Astrocyte of the cerebellum (primary cell): ENCODE results near the gene ZMYND8.

ENCODE experiments used
- DNase-seq: peaks from one replicate; pipeline ENCODE4 v3.0.0-alpha.2; 2011; ENCODE audit warnings: low read depth
- H3K4me3 ChIP-seq: 2 replicates; pipeline ENCODE4 v1.5.1; 2011; ENCODE audit warnings: mild to moderate bottlenecking, low read depth, low read length, moderate library complexity
- in situ Hi-C: cut with HindIII; loops from 2 replicates; pipeline ENCODE4 v1.10.0; 2017; ENCODE audit warnings: low sequenced_read_pairs
- TF ChIP-seq, protein P1 (sequence below): IDR thresholded peaks from 2 replicates; pipeline ENCODE4 v1.5.1; 2012; ENCODE audit warnings: low read length, low read depth, moderate library complexity, mild to moderate bottlenecking; ENCODE audit errors: missing control alignments

The ZMYND8 gene

GRCh38 chr20:47165376-47165865 is 191.1 kb downstream of the ZMYND8 start:
- no peak for DNase-seq
- in situ Hi-C loops: no loop called here
- TF ChIP-seq, protein P1, sequence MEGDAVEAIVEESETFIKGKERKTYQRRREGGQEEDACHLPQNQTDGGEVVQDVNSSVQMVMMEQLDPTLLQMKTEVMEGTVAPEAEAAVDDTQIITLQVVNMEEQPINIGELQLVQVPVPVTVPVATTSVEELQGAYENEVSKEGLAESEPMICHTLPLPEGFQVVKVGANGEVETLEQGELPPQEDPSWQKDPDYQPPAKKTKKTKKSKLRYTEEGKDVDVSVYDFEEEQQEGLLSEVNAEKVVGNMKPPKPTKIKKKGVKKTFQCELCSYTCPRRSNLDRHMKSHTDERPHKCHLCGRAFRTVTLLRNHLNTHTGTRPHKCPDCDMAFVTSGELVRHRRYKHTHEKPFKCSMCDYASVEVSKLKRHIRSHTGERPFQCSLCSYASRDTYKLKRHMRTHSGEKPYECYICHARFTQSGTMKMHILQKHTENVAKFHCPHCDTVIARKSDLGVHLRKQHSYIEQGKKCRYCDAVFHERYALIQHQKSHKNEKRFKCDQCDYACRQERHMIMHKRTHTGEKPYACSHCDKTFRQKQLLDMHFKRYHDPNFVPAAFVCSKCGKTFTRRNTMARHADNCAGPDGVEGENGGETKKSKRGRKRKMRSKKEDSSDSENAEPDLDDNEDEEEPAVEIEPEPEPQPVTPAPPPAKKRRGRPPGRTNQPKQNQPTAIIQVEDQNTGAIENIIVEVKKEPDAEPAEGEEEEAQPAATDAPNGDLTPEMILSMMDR: no peak
- no peak overlapping the region for H3K4me3 ChIP-seq

- in situ Hi-C loops: no loop called here
- TF ChIP-seq, protein P1: no peak
- no peak for DNase-seq
- no peak overlapping the region for H3K4me3 ChIP-seq
These were observed 192.4 kb downstream of the ZMYND8 start for GRCh38 chr20:47164140-47164539.

- no peak for DNase-seq
- in situ Hi-C loops: no loop called here
- no peak overlapping the region for H3K4me3 ChIP-seq
- TF ChIP-seq, protein P1: no peak
These were observed 195.1 kb downstream of the ZMYND8 start for GRCh38 chr20:47161411-47161810.

DNA sequence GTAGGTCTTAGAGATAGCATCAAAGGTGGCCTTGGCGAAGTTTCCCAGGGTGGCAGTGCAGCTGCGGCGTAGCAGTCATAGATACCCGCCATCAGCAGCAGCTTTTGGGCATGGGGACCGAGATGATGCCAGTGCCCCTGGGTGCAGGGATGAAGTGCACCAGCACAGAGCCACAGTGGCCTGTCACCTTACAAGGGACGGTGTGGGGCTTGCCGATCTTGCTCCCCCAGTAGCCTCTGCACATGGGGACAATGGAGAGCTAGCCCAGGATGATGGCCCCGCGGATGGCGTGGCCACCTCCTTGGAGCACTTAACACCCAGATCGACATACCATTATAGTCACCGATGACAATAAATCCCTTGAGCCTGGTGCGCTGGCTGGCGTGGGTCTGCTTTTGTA is 195.5 kb downstream of the ZMYND8 start:
- TF ChIP-seq, protein P1: no peak
- no peak overlapping the region for H3K4me3 ChIP-seq
- in situ Hi-C loops: no loop called here
- DNase-seq: no peak

DNA sequence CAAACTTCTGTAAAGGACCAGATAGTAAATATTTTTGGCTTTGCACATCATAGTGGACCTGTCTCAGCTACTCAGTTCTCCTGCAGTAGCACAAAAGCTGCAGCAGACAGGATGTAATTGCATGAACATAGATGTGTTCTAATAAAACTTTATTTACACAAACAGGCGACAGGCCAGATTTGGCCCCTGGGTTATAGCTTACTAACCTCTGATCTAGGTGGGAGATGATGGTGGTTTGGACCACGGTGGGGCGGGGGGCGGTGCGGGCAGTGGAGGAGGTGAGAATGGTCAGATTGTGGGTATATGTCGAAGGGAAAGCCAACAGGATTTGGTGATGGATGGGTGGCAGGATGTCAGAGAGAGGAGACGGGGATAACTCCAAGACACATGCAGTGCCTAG is 196.3 kb downstream of the ZMYND8 start:
- TF ChIP-seq, protein P1: no peak
- H3K4me3 ChIP-seq: no peak overlapping the region
- no peak for DNase-seq
- in situ Hi-C loops: no loop called here
